Sigmoid colon (tissue), 4 donors: ENCODE results near the gene GFRAL.

ENCODE experiments used
- EP300 ChIP-seq, 4 donors: sonication (generic); formaldehyde crosslinking; IDR thresholded peaks; one replicate each; pipeline ENCODE4 v1.6.1; 2017; ENCODE audit warnings: antibody characterized with exemption in 4 of 4
- POLR2A ChIP-seq, 2 donors: fragments of 450-650 bp; IDR thresholded peaks; one replicate each; pipeline ENCODE4 v1.6.1; 2016; ENCODE audit warnings: antibody characterized with exemption in 2 of 2, mild to moderate bottlenecking in 2 of 2, moderate library complexity in 2 of 2
- TF ChIP-seq, protein P1 (sequence below), 4 experiments: fragments of 450-650 bp in 3 of 4; fragments of 200-600 bp in 1 of 4; IDR thresholded peaks; one replicate each; pipeline ENCODE4 v1.5.1; 2016 to 2019; ENCODE audit warnings: antibody characterized with exemption in 4 of 4, mild to moderate bottlenecking in 3 of 4, moderate library complexity in 2 of 4

DNA sequence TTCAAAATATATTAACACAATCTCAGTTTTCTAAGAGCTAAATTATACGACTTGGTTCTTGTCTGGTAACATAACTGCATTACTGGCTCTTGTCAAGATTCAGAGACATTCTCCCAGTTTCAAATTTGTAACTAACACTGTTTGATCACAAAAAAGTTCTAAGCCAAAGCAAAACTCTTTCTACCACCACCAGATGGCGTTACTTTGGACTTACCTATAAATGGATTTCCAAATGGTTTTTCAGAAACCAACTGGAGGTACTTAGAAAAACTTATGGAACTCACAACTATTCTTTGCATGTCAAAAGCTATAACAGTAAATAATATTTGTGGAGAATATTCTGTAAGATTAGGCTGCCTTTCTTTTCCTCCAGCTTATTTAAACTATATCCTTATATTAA, 34.2 kb upstream of the GFRAL start:
- TF ChIP-seq, protein P1, sequence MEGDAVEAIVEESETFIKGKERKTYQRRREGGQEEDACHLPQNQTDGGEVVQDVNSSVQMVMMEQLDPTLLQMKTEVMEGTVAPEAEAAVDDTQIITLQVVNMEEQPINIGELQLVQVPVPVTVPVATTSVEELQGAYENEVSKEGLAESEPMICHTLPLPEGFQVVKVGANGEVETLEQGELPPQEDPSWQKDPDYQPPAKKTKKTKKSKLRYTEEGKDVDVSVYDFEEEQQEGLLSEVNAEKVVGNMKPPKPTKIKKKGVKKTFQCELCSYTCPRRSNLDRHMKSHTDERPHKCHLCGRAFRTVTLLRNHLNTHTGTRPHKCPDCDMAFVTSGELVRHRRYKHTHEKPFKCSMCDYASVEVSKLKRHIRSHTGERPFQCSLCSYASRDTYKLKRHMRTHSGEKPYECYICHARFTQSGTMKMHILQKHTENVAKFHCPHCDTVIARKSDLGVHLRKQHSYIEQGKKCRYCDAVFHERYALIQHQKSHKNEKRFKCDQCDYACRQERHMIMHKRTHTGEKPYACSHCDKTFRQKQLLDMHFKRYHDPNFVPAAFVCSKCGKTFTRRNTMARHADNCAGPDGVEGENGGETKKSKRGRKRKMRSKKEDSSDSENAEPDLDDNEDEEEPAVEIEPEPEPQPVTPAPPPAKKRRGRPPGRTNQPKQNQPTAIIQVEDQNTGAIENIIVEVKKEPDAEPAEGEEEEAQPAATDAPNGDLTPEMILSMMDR (IDR thresholded peaks at IDR 0.05) = no peak
- no peak for TF ChIP-seq POLR2A (IDR thresholded peaks at IDR 0.05)
- TF ChIP-seq EP300 (IDR thresholded peaks at IDR 0.05) = no peak
